RPMI8226 (cell line): Measurements from ENCODE around the gene MAGI1.
"Not testable (repeated sequence)": the region's sequence is repeated elsewhere in the genome, so short reads cannot be mapped to it uniquely, and the experiment has no call there.

Experiments used
- DNase-seq: peaks from one replicate; pipeline ENCODE4 v3.0.0-alpha.2; 2015

MAGI1 gene

DNA sequence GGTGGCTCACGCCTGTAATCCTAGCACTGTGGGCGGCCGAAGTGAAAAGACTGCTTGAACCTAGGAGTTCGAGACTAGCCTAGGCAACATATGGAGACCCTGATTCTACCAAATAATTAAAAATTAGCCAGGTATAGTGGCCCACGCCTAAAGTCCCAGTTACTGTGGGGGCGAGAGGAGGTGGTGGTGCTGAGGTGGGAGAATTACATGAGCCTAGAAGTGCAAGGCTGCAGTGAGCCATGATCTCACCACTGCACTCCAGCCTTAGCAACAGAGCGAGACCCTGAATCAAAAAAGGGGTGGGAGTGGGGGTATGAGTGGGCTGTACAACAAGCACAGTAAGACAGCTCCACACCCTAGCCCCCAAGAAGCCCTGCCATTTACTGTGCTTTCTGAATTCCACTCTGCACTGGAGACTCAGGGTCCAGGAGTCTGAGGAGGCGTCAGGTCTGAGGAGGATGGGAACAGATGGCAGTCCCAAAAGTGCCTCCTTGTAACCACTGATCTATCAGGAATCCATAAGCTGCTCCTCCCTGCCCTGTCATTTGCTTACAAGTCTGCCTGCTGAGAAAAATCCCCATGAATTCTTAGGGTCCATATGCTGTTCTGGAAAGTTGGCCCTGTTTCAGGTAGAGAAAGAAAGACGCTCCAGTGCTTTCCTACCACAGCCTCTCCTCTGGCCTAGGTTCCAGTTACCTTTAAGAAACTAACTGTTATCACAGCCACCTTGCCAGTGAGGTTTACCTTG lies 171.1 kb downstream of the MAGI1 start:
- no peak for DNase-seq

DNA sequence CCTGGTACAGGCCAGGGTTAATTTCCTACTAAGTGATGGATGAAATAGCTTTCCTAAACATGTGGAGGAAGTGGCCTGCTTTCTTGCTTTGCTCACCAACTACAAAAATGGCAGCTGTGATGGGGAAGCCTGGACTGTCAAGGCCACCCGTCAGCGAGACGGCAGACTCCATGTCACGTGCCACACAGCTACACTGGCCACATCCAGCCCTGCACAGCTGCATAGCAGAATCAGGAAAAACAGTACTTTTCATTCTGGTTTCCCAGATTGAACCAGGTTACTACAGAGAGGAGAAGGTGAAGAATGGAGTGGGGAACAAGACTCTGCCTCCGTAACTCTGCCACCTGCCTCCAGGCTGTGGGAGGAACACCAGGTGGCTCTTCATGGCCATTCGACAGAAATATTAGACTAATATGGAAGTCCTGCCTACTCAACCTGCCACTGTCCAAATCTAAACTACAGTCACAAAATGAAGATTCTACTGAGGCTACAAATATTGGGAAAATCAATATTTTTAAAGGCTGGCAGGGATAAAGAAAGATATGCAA lies 174.3 kb downstream of the MAGI1 start:
- no peak for DNase-seq

GRCh38 chr3:65861718-65862117 lies 177.0 kb downstream of the MAGI1 start:
- DNase-seq, result no peak

GRCh38 chr3:65859612-65860011 lies 179.1 kb downstream of the MAGI1 start:
- DNase-seq, result not testable (repeated sequence)

GRCh38 chr3:65858749-65859148 lies 180.0 kb downstream of the MAGI1 start:
- no peak for DNase-seq

DNA sequence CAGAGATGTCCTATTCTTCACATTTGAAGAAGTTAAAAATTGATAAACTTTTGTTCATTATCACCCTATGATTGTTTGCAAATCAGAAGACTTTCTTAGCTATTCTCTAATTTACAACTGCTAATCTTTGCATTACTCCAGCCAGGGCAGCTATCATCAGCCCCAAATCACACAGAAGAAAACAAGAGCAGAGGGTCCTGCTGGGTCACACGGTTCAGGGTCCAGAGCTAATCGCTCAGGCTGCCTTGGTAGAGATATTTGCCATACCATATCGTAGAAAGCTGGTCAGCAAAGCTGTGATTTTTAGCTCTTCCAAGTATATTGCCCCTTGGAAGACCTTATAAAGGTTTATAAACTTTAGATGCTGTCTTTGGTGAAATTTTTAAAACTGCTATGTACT lies 181.4 kb downstream of the MAGI1 start:
- DNase-seq, result no peak

DNA sequence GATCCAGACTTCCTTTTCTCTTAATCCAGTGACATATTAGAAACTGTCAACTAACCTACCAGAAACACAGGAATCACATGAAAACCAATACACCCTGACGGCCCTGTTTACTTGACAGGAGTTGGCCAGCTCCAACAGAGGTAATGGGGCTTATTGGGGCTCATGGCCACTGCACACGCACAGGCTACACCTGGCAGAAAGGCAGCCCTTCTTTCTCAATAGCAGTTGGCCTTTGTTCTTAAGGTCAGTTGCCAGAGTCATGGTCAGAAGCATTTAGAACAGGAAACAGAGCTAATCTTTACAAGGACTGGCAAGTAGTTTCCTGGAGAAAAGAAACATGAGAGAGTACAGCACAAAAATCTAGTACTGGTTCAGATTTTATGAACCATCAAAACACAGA lies 181.8 kb downstream of the MAGI1 start:
- DNase-seq, result no peak

GRCh38 chr3:65855370-65856100 lies 183.2 kb downstream of the MAGI1 start:
- DNase-seq, result no peak

DNA sequence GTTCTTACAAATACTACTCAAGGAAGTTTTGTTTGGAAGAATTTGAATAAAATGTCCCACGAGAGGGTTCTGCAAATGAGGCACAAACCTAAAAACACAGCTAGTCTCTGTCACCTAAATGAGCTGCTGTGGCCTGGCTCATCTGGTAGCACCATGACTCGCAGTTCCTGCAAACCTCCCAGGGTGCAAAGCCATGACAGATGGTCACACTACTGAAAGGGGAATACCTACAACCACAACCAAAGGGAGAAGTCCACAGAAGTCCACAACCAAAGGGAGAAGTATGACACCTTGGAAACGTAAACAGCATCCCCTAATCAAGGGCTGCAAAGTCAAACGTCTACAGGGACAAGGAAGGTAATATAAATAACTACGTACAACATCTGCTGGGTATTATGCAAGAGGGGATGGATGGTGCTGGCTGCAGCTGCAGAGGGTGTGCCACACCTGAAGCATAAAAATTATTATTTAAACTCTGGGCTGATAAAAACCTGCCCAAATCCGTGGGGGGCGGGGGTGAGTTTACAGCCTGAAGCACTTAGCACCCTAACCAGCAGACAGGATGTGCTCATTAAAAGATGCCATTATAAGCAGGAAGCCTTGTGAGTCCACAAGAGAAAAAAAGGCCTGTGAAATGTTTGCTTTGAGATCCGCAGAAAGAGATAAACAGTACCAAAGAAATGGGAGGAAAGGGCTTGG lies 184.0 kb downstream of the MAGI1 start:
- peak; percentile 58 for DNase-seq

- DNase-seq, result no peak
Measured at GRCh38 chr3:65851827-65852226, 186.9 kb downstream of the MAGI1 start.

GRCh38 chr3:65850261-65850660 lies 188.5 kb downstream of the MAGI1 start:
- no peak for DNase-seq

GRCh38 chr3:65848024-65848423 lies 190.7 kb downstream of the MAGI1 start:
- no peak for DNase-seq

GRCh38 chr3:65846936-65847335 lies 191.8 kb downstream of the MAGI1 start:
- DNase-seq, result no peak

- no peak for DNase-seq
Measured at GRCh38 chr3:65844370-65844769, 194.3 kb downstream of the MAGI1 start.

DNA sequence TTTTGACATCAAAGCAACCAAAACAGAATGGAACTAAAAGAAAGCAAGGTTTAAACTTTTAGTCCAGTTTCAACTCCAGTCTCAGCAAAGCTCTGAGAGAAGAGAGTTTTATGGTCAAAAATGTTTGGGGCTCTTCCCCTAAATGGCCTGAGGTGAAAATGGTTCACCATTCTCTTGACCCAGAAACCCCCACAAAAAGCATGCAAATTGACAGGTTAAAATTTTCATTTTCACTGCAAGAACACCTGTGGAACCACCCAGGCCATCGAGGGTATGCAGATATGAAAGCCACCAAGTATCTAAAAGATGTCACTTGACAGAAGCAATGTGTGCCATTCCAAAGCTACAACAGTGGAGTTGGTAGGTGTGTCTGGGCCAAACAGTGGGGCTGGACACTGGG lies 195.0 kb downstream of the MAGI1 start:
- DNase-seq, result no peak

DNA sequence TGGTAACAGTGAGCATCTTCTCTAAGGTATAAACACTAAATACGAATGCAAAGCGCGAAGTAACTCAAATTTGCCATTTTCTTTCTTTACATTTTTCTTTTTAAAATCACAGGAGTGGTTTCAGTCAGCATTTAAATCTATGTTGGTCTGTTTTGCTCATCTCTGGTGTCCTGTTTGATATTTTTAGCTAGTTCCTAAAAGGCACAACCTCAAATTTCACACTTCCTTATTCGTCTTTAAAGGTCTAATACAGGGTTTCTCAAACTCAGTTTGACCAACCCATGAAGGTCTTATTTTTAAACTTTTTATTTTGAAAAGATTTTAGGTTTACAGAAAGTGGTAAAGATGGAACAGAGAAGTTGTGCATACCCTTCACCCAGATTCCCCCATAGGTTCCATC lies 201.1 kb downstream of the MAGI1 start:
- DNase-seq, result no peak

GRCh38 chr3:65836047-65836446 lies 202.7 kb downstream of the MAGI1 start:
- no peak for DNase-seq

DNA sequence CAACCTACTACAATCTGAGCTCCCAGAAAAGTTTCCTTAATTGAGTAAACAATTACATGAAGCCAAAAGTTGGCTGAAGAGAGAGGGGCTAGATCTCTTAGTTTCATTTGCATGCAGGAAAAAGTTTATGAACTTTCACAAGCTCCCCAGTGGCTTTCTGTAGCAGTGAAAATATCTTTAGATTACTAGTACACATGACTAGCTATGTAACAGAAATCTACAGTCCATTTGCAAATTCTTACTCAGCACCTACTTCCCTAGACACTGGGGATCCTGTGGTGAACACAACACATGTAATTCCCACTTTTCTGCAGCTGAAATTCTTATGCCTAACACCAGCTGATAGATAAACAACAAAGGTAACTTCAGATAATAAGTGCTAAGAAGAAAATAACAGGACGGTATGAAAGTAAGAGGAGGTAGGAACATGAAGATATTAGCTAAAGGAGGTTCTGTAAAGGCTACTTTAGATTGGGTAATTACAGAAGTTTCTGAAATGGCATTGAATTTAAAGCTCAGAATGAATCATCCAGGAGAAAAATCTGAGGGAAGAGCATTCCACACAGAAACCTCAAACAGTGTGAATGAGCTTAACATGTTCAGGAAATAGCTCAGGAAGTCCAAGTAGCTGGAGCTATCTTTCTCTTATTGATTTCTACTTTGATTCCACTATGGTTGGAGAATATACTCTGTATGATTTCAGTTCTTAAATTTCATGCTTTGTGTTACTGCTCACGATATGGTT lies 204.8 kb downstream of the MAGI1 start:
- DNase-seq, result no peak

GRCh38 chr3:65831733-65832425 lies 206.8 kb downstream of the MAGI1 start:
- no peak for DNase-seq

DNA sequence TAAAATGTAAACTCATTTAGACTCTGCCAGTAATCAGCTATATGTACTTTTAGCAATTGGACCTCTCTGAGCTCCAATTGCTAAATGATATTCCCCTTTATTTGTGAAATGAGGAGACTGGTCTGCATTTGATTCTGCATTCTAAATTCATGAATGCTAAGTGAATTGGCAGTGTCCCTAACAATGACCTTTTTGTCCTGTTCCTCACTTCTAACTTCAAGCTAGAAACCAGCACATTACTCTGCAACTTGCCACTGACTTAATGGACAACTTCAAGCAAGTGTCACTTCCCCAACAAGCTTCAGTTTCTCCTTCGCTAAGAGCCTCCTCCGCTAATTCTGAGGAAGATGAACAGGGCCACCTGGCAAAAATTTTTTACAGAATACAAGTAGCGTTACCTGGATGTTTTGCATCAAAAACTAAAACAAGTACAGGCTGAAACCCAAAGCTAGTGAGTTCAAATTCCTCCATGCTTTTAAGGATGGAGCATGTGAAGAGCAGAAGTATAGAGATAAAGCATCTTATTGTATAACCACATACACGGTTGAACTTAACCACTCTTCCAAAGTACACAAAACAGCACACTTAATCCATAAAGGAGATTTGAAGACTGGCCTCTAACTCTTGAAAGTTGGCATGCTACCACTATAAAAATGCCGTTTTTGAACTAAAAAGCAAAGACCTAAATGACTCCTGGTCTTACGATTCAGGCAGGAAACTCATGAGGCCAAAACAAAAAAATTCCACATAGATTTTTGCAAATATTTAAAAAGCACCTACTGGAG lies 207.6 kb downstream of the MAGI1 start:
- no peak for DNase-seq

- DNase-seq, result no peak
Measured at GRCh38 chr3:65829228-65829627, 209.5 kb downstream of the MAGI1 start.
